OCI-LY3 (cell line): ENCODE measurements around the gene TCERG1L.

ENCODE experiments used
- EZH2phosphoT487 ChIP-seq: fragments of 200-600 bp; shearing (Covaris generic); IDR thresholded peaks from 2 replicates; pipeline ENCODE4 v1.6.1; 2018; ENCODE audit warnings: antibody characterized with exemption, mixed run types, low read depth
- TF ChIP-seq, protein P1 (sequence below): fragments of 200-600, 300-600 bp; sonication (generic); IDR thresholded peaks from 2 replicates; pipeline ENCODE4 v1.5.1; 2014; ENCODE audit warnings: antibody characterized with exemption, low read length, low read depth

- TF ChIP-seq, protein P1, sequence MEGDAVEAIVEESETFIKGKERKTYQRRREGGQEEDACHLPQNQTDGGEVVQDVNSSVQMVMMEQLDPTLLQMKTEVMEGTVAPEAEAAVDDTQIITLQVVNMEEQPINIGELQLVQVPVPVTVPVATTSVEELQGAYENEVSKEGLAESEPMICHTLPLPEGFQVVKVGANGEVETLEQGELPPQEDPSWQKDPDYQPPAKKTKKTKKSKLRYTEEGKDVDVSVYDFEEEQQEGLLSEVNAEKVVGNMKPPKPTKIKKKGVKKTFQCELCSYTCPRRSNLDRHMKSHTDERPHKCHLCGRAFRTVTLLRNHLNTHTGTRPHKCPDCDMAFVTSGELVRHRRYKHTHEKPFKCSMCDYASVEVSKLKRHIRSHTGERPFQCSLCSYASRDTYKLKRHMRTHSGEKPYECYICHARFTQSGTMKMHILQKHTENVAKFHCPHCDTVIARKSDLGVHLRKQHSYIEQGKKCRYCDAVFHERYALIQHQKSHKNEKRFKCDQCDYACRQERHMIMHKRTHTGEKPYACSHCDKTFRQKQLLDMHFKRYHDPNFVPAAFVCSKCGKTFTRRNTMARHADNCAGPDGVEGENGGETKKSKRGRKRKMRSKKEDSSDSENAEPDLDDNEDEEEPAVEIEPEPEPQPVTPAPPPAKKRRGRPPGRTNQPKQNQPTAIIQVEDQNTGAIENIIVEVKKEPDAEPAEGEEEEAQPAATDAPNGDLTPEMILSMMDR = no peak
- TF ChIP-seq EZH2phosphoT487 = no peak
Measured at GRCh38 chr10:131267814-131268095, 43.8 kb downstream of the TCERG1L start.
